Measurements from ENCODE around the gene ABCB7.
"Not testable (repeated sequence)": the region's sequence is repeated elsewhere in the genome, so short reads cannot be mapped to it uniquely, and the experiment has no call there.

ABCB7 gene

DNA sequence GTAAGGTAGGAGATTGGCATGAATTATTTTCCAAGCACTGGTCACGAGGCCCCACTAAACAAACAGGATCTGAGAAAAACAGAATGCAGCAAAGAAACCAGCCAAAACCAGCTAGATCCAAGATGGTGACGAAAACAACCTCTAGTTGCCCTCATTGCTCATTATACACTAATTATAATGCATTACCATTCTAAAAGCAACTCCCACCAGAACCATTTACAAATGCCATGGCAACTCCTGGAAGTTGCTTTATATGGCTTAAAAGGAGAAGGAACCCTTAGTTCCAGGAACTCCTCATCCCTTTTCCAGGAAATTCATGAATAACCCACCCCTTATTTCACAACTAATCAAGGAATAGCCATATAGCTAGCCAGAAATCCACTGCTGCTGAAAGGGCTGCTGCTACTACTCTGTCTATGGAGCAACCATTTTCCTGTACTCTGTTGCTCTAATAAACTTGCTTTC is 69.3 kb downstream of the ABCB7 start:
- no peak for DNase-seq

DNA sequence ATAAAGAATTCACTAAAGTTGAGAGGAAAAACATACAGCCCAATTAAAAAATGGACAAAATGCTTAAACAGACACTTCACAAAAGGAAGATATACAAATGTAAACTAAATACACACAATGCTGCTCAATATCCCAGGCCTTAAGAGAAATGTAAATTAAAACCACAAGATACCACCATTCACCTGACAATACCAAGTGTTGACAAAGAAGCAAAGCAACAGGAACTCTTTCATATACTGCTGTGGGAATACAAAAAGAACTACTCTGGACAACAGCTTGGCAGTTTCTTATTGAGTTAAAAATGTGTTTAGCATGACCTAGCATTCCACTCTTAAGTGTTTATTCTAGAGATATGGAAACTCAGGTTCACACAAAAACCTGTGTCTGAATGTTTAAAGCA is 71.3 kb downstream of the ABCB7 start:
- DNase-seq: no peak

DNA sequence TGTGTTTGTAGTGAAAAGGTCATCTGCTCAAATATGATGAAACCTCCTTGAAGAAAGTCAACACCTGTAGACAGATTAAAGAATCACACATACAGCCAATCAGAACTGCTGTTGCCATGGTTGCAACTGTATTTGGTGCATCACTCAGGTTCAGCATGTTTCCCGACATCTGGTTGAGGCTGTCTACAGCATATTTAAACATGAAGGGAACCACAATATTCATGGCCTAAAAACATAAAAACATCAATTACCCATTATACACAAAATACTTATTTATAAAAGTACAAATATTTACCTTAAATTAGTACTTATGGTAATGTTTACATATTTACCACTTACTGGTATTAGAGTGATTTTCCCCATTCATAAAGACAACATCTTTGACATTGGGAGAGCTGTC is 79.7 kb downstream of the ABCB7 start:
- DNase-seq: no peak

DNA sequence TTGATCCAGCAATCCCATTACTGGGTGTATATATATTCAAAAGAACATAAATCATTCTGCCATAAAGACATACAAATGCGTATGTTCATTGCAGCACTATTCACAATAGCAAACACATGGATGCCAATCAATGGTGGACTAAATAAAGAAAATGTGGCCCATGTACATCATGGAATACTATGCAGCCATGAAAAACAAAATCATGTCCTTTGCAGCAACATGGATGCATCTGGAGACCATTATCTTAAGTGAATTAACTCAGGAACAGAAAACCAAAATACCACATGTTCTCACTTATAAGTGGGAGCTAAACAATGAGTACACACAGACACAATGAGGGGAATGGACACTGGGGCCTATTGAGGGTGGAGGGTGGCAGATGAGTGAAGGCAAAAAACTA is 81.6 kb downstream of the ABCB7 start:
- DNase-seq: no peak

DNA sequence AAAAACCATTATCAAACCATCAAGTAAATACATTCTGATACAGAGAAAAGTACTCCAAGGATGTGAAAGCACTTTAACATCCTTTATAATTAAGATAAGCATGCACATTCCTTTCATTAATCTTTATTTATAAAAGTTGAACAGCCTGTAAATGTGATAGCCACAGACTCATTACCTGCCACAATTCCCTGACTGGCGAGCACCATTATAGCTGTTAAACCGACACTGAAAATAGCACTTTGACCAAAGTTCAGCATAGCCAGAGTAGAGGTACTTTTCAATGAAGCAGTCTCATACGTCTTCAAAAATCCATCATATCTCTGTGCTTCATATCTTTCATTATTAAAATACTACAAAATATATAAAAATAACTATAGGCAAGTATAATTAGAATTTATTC is 84.7 kb downstream of the ABCB7 start:
- no peak for DNase-seq

DNA sequence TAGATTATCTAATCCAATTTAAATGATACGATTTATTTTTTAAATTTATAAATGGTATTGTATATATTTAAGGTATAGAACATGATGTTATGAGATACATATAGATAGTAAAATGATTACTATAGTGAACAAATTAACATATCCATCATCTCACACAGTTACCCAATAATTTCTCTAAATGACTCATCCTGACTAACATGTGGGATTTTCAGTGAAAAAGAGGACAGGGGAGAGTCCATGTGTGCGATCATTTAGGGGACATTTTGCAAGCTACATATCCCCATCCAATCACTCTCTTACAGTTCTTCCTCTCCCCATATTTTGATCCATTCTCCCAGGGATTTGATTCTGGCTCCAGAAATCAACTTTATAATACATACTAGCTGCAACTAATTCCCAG is 88.2 kb downstream of the ABCB7 start:
- DNase-seq: no peak

DNA sequence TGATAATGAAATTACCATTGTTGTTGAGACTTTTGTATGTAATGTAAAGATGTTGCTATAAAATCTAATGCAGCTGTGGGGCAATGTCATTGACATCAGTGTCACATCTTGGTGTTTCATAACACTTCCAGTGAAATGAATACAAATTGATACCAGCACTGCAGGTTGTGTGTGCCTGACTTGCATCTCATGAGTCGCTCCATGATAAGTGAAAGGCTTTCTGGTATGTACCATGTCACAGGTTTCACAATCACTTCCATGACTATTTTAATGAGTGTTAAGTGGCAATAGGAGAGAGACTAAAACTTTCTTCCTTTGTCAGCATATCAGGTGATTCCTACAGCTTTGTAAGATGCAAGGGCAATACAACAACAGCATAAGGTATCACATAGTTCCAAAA is 94.4 kb downstream of the ABCB7 start:
- no peak for DNase-seq

DNA sequence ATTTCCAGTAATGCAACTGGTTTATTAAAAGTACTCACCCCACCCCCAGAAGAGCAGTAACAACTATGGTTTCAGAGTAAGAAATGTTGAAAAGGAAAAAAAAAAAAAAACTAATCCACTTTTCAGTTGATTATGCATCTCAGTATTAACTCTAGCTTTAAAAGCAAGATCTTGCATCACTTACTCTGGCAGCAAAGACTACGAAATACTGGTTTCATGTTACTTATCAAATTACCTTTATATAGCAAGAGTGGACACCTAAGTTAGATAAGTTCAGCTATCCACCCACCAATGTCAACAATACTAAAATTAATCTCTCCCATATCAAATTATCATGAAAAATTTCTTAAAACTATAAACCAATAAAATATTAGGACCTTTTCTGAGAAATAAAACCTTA is 105.0 kb downstream of the ABCB7 start:
- no peak for DNase-seq

DNA sequence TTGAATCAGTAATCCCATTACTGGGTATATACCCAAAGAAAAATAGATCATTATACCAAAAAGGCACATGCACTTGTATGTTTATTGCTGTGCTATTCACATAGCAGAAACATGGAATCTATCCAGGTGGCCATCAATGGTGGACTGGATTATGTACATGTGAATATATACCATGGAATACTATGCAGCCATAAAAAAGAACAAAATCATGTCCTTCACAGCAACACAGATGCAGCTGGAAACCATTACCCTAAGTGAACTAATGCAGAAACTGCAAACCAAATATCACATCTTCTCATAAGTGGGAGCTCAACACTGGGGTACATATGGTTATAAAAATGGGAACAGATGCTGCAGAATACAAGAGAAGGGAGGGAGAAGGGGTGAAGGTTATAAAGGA is 110.7 kb downstream of the ABCB7 start:
- DNase-seq: no peak

DNA sequence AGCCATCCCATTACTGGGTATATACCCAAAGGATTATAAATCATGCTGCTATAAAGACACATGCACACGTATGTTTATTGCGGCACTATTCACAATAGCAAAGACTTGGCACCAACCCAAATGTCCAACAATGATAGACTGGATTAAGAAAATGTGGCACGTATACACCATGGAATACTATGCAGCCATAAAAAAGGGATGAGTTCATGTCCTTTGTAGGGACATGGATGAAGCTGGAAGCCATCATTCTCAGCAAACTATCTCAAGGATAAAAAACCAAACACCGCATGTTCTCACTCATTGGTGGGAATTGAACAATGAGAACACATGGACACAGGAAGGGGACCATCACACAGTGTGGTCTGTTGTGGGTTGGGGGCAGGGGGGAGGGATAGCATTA is 111.9 kb downstream of the ABCB7 start:
- DNase-seq: not testable (repeated sequence)

DNA sequence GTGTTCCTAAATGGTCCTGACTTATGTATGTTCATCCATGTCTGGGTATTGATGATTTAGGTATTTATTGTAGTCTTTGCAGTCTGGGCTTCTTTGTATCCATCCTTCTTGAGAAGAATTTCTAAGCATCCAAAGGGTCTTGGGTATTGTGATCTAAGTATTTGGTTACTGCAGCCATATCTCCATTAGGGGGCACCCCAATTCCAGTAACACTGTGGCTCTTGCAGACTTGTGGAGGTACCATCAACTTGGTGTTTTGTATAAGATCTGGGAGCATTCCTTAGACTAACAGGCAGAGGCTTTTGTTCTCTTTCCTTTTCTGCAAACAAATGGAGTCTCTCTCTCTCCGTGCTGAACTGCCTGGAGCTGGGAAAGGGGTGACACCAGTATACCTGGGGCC is 117.2 kb downstream of the ABCB7 start:
- DNase-seq: no peak

Data from activated effector memory CD4-positive, alpha-beta T cell treated with anti-CD3 and anti-CD28 coated beads, Interleukin-2, amount 50 U/mL, for 16 hours (primary cell).